Measurements from ENCODE around the gene KIRREL3.

KIRREL3 gene

DNA sequence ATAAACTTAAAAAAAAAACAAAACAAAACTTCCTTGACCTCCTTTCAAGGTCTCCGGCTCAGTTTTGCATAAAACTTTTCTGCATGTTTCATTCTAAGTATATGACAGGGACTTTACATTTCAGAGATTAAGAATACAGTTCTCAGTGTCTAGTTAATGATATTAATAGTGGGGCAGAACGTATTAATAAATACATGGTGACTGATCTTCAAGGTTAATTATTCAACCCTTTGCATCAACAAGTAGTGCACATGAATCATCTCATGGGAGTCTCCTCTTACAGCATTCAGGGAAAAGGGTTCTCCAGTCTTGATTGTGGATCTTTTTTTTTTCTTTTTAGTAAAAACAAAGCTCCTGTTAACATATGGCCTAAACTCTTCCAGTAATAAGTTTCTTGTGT lies 146.8 kb downstream of the KIRREL3 start:
- TF ChIP-seq, protein P1, sequence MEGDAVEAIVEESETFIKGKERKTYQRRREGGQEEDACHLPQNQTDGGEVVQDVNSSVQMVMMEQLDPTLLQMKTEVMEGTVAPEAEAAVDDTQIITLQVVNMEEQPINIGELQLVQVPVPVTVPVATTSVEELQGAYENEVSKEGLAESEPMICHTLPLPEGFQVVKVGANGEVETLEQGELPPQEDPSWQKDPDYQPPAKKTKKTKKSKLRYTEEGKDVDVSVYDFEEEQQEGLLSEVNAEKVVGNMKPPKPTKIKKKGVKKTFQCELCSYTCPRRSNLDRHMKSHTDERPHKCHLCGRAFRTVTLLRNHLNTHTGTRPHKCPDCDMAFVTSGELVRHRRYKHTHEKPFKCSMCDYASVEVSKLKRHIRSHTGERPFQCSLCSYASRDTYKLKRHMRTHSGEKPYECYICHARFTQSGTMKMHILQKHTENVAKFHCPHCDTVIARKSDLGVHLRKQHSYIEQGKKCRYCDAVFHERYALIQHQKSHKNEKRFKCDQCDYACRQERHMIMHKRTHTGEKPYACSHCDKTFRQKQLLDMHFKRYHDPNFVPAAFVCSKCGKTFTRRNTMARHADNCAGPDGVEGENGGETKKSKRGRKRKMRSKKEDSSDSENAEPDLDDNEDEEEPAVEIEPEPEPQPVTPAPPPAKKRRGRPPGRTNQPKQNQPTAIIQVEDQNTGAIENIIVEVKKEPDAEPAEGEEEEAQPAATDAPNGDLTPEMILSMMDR (IDR thresholded peaks at IDR 0.05; ENCODE audit: insufficient read depth, low read length, poor library complexity, severe bottlenecking) = no peak
- Histone ChIP-seq H3K27me3 (replicated peaks; ENCODE audit: control insufficient read depth, insufficient read depth, low read length) (no peaks in the 10 kb centered on the region; the same call in none of the 2 replicates), H3K4me3 (replicated peaks; ENCODE audit: low read depth, low read length) (no peak overlapping the region), H3K36me3 (ENCODE audit: control insufficient read depth, insufficient read depth, low read length) (no peaks in the 10 kb centered on the region)
- DNase-seq (ENCODE audit: extremely low read depth, insufficient read length) = no peak

DNA sequence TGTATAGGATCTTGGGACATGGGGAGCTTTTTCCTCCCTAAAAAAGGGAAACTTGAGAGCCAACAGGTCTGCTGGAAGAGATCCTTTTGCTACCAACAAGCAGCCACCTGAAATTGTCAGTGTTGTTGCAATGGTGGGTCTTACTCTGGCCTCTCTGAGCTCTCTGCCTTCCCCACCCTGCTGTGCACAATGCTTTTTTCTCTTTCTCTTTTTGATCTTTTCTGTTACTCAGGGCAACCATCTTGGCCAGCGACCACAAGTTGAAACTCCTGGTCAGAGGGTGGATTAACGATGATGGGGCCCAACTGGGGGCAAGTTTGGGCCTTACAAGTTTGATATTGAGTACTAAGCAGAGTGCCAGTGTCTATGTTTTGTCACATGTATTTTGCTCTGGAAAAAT lies 155.8 kb downstream of the KIRREL3 start:
- no peaks in the 10 kb centered on the region; the same call in none of the 2 replicates for H3K27me3 ChIP-seq (replicated peaks; ENCODE audit: control insufficient read depth, insufficient read depth, low read length)
- no peaks in the 10 kb centered on the region for H3K36me3 ChIP-seq (ENCODE audit: control insufficient read depth, insufficient read depth, low read length)
- H3K4me3 ChIP-seq (replicated peaks; ENCODE audit: low read depth, low read length) = no peak overlapping the region
- no peak for DNase-seq (ENCODE audit: extremely low read depth, insufficient read length)
- TF ChIP-seq, protein P1 (IDR thresholded peaks at IDR 0.05; ENCODE audit: insufficient read depth, low read length, poor library complexity, severe bottlenecking) = no peak

DNA sequence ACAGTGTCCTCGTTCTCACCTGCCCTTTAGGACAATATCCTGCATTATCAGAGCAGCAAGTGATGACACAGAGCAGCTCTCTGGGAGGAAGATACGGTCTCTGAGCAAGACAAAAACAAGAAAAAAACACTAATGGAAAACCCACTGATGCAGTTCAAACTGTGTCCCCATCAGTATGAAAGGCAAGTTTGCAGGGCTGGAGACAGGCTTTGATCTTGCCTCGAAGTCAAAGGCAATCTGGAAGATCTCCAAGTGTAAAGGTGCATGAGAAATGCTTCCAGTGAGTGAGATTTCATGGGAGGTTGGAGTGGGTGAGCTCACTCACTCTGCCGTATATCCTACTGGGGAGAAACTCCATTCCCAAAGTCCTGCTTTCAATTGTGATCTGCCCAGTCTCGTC lies 157.5 kb downstream of the KIRREL3 start:
- TF ChIP-seq, protein P1 (IDR thresholded peaks at IDR 0.05; ENCODE audit: insufficient read depth, low read length, poor library complexity, severe bottlenecking) = no peak
- Histone ChIP-seq H3K36me3 (ENCODE audit: control insufficient read depth, insufficient read depth, low read length) (no peaks in the 10 kb centered on the region), H3K27me3 (replicated peaks; ENCODE audit: control insufficient read depth, insufficient read depth, low read length) (no peaks in the 10 kb centered on the region; the same call in 1 of the 2 replicates), H3K4me3 (replicated peaks; ENCODE audit: low read depth, low read length) (no peak overlapping the region)
- DNase-seq (ENCODE audit: extremely low read depth, insufficient read length) = no peak

DNA sequence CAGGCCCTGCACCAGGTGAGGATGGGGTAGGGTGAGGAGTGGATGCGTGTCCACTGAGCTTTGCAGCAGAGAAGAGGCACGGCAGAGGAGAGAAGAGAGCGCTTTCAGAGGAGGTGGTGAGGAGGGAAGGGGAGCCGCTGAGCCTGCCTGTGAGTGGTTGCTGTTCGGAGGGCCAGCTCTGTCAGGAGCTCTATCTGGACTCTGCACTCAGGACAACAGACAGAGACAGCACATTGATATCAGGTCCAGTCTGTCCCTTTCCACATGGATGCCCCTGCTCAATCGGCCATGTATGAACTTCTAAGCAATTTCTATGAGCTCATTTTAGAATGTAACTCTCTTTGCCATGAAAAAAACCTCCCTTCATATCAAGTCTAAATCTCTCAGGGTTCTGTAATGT lies 158.6 kb downstream of the KIRREL3 start:
- TF ChIP-seq, protein P1 (IDR thresholded peaks at IDR 0.05; ENCODE audit: insufficient read depth, low read length, poor library complexity, severe bottlenecking) = no peak
- DNase-seq (ENCODE audit: extremely low read depth, insufficient read length) = no peak
- no peak overlapping the region for H3K4me3 ChIP-seq (replicated peaks; ENCODE audit: low read depth, low read length)
- H3K27me3 ChIP-seq (replicated peaks; ENCODE audit: control insufficient read depth, insufficient read depth, low read length) = no peaks in the 10 kb centered on the region; the same call in 1 of the 2 replicates
- no peaks in the 10 kb centered on the region for H3K36me3 ChIP-seq (ENCODE audit: control insufficient read depth, insufficient read depth, low read length)

DNA sequence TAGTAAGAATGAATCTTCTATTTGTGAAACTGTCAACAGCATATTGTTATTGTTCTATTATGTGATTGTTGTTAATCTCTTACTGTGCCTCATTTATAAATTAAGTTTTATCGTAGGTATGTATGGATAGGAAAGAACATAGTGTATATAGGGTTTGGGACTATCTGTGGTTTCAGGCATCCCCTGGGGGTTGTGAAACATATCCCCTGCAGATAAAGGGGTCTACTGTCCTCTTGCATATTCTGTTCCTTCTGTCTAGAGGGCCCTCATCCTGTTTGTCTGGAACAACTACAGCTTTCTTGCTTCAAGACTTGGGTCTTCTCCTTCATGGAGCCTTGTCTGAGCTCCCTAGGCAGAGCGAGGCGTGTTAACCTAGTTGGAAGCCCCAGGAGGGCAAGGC lies 159.6 kb downstream of the KIRREL3 start:
- TF ChIP-seq, protein P1 (IDR thresholded peaks at IDR 0.05; ENCODE audit: insufficient read depth, low read length, poor library complexity, severe bottlenecking) = no peak
- Histone ChIP-seq H3K36me3 (ENCODE audit: control insufficient read depth, insufficient read depth, low read length) (no peaks in the 10 kb centered on the region), H3K4me3 (replicated peaks; ENCODE audit: low read depth, low read length) (no peak overlapping the region), H3K27me3 (replicated peaks; ENCODE audit: control insufficient read depth, insufficient read depth, low read length) (no peaks in the 10 kb centered on the region; the same call in 1 of the 2 replicates)
- DNase-seq (ENCODE audit: extremely low read depth, insufficient read length) = no peak
